Ovary (tissue), 9 donors: ENCODE measurements around the gene FCHSD1. TPM values are rescaled to one million over a fixed set of nuclear protein-coding genes. Genes with fewer than 3 reads are reported as not detected.

Experiments
- DNase-seq, 5 donors: peaks; one replicate each; pipeline ENCODE4 v3.0.0-alpha.2; 2019 to 2020
- H3K27ac ChIP-seq, 2 donors: fragments of 200-600 bp; one replicate each; pipeline versions ENCODE4 v1.5.1 to v1.8.0; 2019 to 2022
- H3K27me3 ChIP-seq: fragments of 200-600 bp; one replicate; pipeline ENCODE4 v1.8.0; 2022
- H3K36me3 ChIP-seq: fragments of 200-600 bp; sonication (generic); one replicate; pipeline ENCODE4 v1.5.1; 2019
- H3K4me1 ChIP-seq: one replicate; pipeline ENCODE4 v1.8.1; 2013; ENCODE audit warnings: mild to moderate bottlenecking, moderate library complexity; ENCODE audit not compliant: insufficient read depth
- H3K4me3 ChIP-seq: fragments of 200-600 bp; sonication (generic); one replicate; pipeline ENCODE4 v1.5.1; 2017
- H3K9me3 ChIP-seq, 2 donors: fragments of 200-600 bp in 1 of 2; sonication (generic) in 1 of 2; one replicate each; pipeline versions ENCODE4 v1.5.1 to v1.8.1; 2013 to 2019; ENCODE audit warnings: mild to moderate bottlenecking in 1 of 2, moderate library complexity in 1 of 2
- CTCF ChIP-seq, 3 donors: fragments of 450-650 bp in 2 of 3; fragments of 200-600 bp in 1 of 3; IDR thresholded peaks; one replicate each; pipeline versions ENCODE4 v1.5.1 to v1.8.0; 2016 to 2022; ENCODE audit warnings: antibody characterized with exemption in 3 of 3, mild to moderate bottlenecking in 1 of 3
- EP300 ChIP-seq: sonication (generic); formaldehyde crosslinking; IDR thresholded peaks from one replicate; pipeline ENCODE4 v1.6.1; 2017; ENCODE audit warnings: antibody characterized with exemption
- POLR2A ChIP-seq: fragments of 450-650 bp; IDR thresholded peaks from one replicate; pipeline ENCODE4 v1.6.1; 2017; ENCODE audit warnings: antibody characterized with exemption, mild to moderate bottlenecking, moderate library complexity
- WGBS, 3 donors: extraction: QIAGEN DNeasy Blood & Tissue Kit in 1 of 3; methylation state at CpG; one replicate each; pipeline versions ENCODE4 v1.1.5 to v1.1.7; 2013 to 2017; 5-methylcytosine and 5-hydroxymethylcytosine counted together
- intact Hi-C, 4 donors: fragments of 100-400 bp; cut with DNase I; formaldehyde crosslinking; loops; one replicate each; pipeline versions ENCODE4 v1.11.0 to v1.15.1; 2022 to 2023
- polyA plus RNA-seq, 2 donors: library from polyadenylated mRNA; stranded (reverse); fragments of 200-250 nt in 1 of 2; fragments of 350-450 nt in 1 of 2; fragmentation: Illumina TruSeq in 1 of 2; extraction: RNeasy Lipid Tissue Mini Kit (QIAGEN cat#74804) in 1 of 2; gene quantifications; one replicate each; pipeline ENCODE4 v1.2.3, GENCODE V29; 2013 to 2014
- total RNA-seq, 7 donors: library from RNA; depleted of rRNA in 2 of 7; stranded (reverse); fragments of >200 nt in 2 of 7; fragmentation: NEBNext Ultra II Directional in 3 of 7; extraction: Animal tissue kit (Norgen Biotek cat#: 25700) in 3 of 7; gene quantifications; one replicate each; pipeline versions ENCODE4 v1.1.0 to v1.2.4, GENCODE V29; 2016 to 2023
- donor health status: DM: no; HTN: no; CAD: no; lungs with moderate emphysema.
- donor health status: DM: no; HTN: no; CAD: no.
- donor health status: Bipolar disorder and iron deficiency.
- donor health status: DM: yes; HTN: yes; CAD: no.
- donor health status: DM: no; HTN: no; CAD: no.
- donor health status: DM: yes; HTN: yes; CAD: no.

FCHSD1 gene
- total and polyA plus RNA-seq, 9 donors, result 10.4 to 35.2 (median 23.9) TPM

DNA sequence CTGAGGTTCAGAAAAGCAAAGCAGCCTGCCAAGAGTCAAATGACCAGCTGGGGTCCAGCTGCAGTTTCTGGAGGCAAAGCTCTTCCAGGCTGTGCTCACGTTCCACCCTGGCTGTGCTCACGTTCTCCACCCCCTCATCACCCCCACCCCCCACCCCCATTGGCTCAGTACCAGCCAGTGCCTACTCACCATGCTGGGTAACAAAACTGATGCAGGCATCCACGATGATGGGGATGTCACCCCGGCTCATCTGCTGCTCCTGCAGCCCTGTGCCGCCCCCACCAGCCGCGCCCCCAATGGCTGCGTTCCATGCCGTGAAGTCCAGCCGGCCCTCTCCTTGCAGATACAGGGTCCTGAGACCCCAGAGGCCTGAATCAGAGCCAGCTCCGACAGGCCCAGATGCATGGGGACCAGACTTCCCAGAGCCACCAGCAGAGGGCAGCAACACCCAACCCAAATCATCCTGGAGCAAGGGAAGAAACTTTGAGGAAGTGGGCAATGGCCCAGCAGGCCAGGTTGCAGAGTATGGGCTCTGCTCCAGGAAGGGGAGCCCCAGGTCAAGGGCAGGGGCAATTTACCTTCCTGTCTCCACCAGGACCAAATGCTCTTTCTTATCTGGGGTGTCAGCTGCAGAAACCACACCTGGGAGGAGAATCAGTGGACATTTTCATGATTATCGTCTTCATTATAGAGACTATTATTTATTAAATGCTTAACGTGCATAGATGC, 13.7 kb upstream of the FCHSD1 start:
- Histone ChIP-seq H3K27me3 (no peaks in the 10 kb centered on the region), H3K4me3 (no peak overlapping the region), H3K27ac (no peak overlapping the region), H3K36me3 (no peaks in the 10 kb centered on the region), H3K9me3 (no peaks in the 10 kb centered on the region), H3K4me1 (no peaks in the 10 kb centered on the region)
- peak; percentile 66 to 87 (median 78) for DNase-seq
- TF ChIP-seq POLR2A (no peak), CTCF (IDR thresholded peaks at IDR 0.05) (peak; percentile 64 to 67 (median 66))
- WGBS, 3 donors, result 24 to 34% (median 25%) methylated on average over 13 of the region's 13 CpGs
- intact Hi-C loops, result no loop called here

- Histone ChIP-seq H3K27ac (no peak overlapping the region), H3K36me3 (no peaks in the 10 kb centered on the region), H3K4me3 (no peak overlapping the region), H3K27me3 (no peaks in the 10 kb centered on the region), H3K4me1 (no peaks in the 10 kb centered on the region), H3K9me3 (no peaks in the 10 kb centered on the region)
- WGBS, 3 donors, result 72 to 81% (median 74%) methylated on average over 8 of the region's 8 CpGs
- intact Hi-C loops, result no loop called here
- DNase-seq, result no peak
- TF ChIP-seq CTCF (IDR thresholded peaks at IDR 0.05) (no peak), EP300 (no peak), POLR2A (no peak)
Observed at GRCh38 chr5:141663506-141663905, 12.3 kb upstream of the FCHSD1 start.

DNA sequence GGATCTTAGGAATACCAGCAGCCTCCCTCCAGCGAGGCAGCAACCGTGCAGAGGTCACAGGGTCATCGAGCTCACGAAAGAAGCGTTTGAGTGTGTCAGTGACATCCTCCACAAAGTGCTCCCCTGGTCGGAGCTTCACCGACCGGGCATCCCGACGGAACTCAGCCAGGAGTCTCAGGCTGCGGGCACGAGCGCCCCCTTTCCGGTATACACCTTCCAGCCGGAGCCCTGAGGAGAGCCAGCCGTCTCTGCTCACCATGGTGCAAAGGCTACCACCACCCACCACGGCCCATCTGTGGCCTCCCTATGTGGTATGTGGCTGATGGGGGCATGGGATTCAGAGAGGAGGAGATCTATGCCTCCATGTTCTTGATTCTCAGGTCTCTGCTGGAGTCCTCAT, 10.8 kb upstream of the FCHSD1 start:
- intact Hi-C loops, result no loop called here
- Histone ChIP-seq H3K27ac (no peak overlapping the region), H3K27me3 (no peaks in the 10 kb centered on the region), H3K36me3 (no peaks in the 10 kb centered on the region), H3K4me1 (no peaks in the 10 kb centered on the region), H3K4me3 (no peak overlapping the region), H3K9me3 (no peaks in the 10 kb centered on the region)
- TF ChIP-seq EP300 (no peak), CTCF (IDR thresholded peaks at IDR 0.05) (no peak), POLR2A (no peak)
- no peak for DNase-seq
- WGBS, 3 donors, result 77 to 84% (median 82%) methylated on average over 17 of the region's 17 CpGs

DNA sequence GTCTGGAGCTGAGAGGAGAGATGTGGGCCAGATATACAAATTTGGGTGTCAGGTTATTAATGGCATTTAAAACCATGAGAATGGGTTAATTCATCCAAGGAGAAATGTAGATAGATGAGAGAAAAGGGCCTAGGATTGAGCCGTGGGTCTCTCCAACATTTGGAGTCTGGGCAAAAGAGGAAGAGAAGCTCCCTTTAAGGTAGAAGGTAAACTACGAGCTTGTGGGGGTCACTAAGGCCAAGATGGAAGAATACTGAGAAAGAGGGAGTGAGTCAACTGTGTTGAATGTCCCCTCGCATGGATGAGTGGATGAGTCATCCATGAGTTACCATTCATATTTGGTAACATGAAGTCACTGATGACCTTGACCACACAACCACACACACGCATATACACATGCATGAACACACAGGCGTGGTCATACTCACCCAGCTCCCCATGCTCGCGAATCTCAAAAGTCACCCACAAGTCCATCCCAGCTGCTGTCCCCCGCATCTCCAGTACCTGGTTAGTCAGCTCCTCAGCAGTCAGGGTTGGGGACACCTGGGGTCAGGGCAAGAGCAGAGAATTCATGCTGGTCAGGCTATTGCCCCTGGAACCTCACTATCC, 6.8 kb upstream of the FCHSD1 start:
- no peaks in the 10 kb centered on the region for H3K27me3 ChIP-seq
- no peak overlapping the region for H3K4me3 ChIP-seq
- DNase-seq, result no peak
- intact Hi-C loops, result no loop called here
- H3K4me1 ChIP-seq, result no peaks in the 10 kb centered on the region
- 71 to 80% (median 77%) methylated on average over 8 of the region's 8 CpGs for WGBS, 3 donors
- no peaks in the 10 kb centered on the region for H3K36me3 ChIP-seq
- no peak overlapping the region for H3K27ac ChIP-seq
- TF ChIP-seq CTCF (IDR thresholded peaks at IDR 0.05) (no peak), EP300 (no peak), POLR2A (no peak)
- no peaks in the 10 kb centered on the region for H3K9me3 ChIP-seq
